Activated CD4-positive, alpha-beta T cell treated with anti-CD3 and anti-CD28 coated beads, Interleukin-2, amount 50 U/mL, for 16 hours (primary cell): ENCODE results near the gene TTLL1.
A peak's percentile ranks its signal among the peaks of the same experiment; 100 is the strongest.
"Not testable (repeated sequence)": the region's sequence is repeated elsewhere in the genome, so short reads cannot be mapped to it uniquely, and the experiment has no call there.

ENCODE experiments used
- DNase-seq: peaks from one replicate; pipeline ENCODE4 v3.0.0-alpha.2; 2020

Gene TTLL1

GRCh38 chr22:43109921-43110443, 20.8 kb upstream of the TTLL1 start:
- DNase-seq = no peak

GRCh38 chr22:43109511-43109910, 20.3 kb upstream of the TTLL1 start:
- no peak for DNase-seq

- DNase-seq = no peak
Measured at GRCh38 chr22:43106302-43106701, 17.1 kb upstream of the TTLL1 start.

GRCh38 chr22:43104950-43105349, 15.8 kb upstream of the TTLL1 start:
- not testable (repeated sequence) for DNase-seq

GRCh38 chr22:43104056-43104625, 14.9 kb upstream of the TTLL1 start:
- DNase-seq = peak; percentile 42

- no peak for DNase-seq
Measured at GRCh38 chr22:43101306-43101705, 12.1 kb upstream of the TTLL1 start.

GRCh38 chr22:43100225-43100624, 11.0 kb upstream of the TTLL1 start:
- peak; percentile 6 for DNase-seq

GRCh38 chr22:43099095-43099494, 9.9 kb upstream of the TTLL1 start:
- DNase-seq = no peak

GRCh38 chr22:43098356-43098755, 9.2 kb upstream of the TTLL1 start:
- no peak for DNase-seq

- no peak for DNase-seq
Measured at GRCh38 chr22:43096420-43096819, 7.2 kb upstream of the TTLL1 start.

- no peak for DNase-seq
Measured at GRCh38 chr22:43094551-43094950, 5.4 kb upstream of the TTLL1 start.

- DNase-seq = no peak
Measured at GRCh38 chr22:43094085-43094484, 4.9 kb upstream of the TTLL1 start.

GRCh38 chr22:43092085-43092484, 2.9 kb upstream of the TTLL1 start:
- DNase-seq = no peak

GRCh38 chr22:43090130-43090789, 1.1 kb upstream of the TTLL1 start:
- DNase-seq = peak; percentile 81

- DNase-seq = peak; percentile 22
Measured at GRCh38 chr22:43088627-43088983, 586 bp downstream of the TTLL1 start.

- peak; percentile 30 for DNase-seq
Measured at GRCh38 chr22:43085658-43086606, 3.3 kb downstream of the TTLL1 start.

GRCh38 chr22:43081968-43082367, 7.2 kb downstream of the TTLL1 start:
- DNase-seq = no peak

- DNase-seq = no peak
Measured at GRCh38 chr22:43080616-43081015, 8.6 kb downstream of the TTLL1 start.

- DNase-seq = no peak
Measured at GRCh38 chr22:43079742-43080141, 9.4 kb downstream of the TTLL1 start.

- DNase-seq = no peak
Measured at GRCh38 chr22:43078522-43078921, 10.7 kb downstream of the TTLL1 start.

- no peak for DNase-seq
Measured at GRCh38 chr22:43077121-43077877, 11.9 kb downstream of the TTLL1 start.

- no peak for DNase-seq
Measured at GRCh38 chr22:43066844-43067385, 22.3 kb downstream of the TTLL1 start.

GRCh38 chr22:43066134-43066533, 23.1 kb downstream of the TTLL1 start:
- DNase-seq = no peak
